Measurements from ENCODE around the gene PRDM16.

DNA sequence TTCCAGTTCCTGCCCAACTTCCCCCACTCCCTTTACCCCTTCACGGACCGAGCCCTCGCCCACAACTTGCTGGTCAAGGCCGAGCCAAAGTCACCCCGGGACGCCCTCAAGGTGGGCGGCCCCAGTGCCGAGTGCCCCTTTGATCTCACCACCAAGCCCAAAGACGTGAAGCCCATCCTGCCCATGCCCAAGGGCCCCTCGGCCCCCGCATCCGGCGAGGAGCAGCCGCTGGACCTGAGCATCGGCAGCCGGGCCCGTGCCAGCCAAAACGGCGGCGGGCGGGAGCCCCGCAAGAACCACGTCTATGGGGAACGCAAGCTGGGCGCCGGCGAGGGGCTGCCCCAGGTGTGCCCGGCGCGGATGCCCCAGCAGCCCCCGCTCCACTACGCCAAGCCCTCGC lies 343.4 kb downstream of the PRDM16 start:
- TF ChIP-seq CTCF (IDR thresholded peaks at IDR 0.05) (no peak), POLR2A (IDR thresholded peaks at IDR 0.05) (no peak)

Measured in testis (tissue), 2 donors.